ENCODE results near the gene IFIT3. TPM values are rescaled to one million over a fixed set of nuclear protein-coding genes. Genes with fewer than 3 reads are reported as not detected.
"Not testable (repeated sequence)": the region's sequence is repeated elsewhere in the genome, so short reads cannot be mapped to it uniquely, and the experiment has no call there.

The IFIT3 gene
- total and polyA plus RNA-seq, 2 experiments from 2014 or later, result 0.42 to 0.52 TPM

GRCh38 chr10:89331487-89332122 is 3.8 kb downstream of the IFIT3 start:
- Histone ChIP-seq H3K4me1 (ENCODE audit: insufficient read depth) (peaks cover 37% of the 10 kb centered on the region), H3K27ac (ENCODE audit: low read depth) (0 out of 2 replicates have a peak overlapping the region, but pooled peaks have one; percentile 43)
- H3K27me3 ChIP-seq (ENCODE audit: insufficient read depth); H2AFZ ChIP-seq; H3K9me2 ChIP-seq (ENCODE audit: insufficient read depth); H3K4me3 ChIP-seq; H3K36me3 Mint-ChIP-seq (ENCODE audit: low read depth); DNase-seq (ENCODE audit: low spot score); H3K9me3 Mint-ChIP-seq; H3F3A ChIP-seq (replicated peaks; ENCODE audit: low read depth); H4K20me1 ChIP-seq (replicated peaks; ENCODE audit: insufficient read depth); H3K36me3 ChIP-seq (ENCODE audit: insufficient read depth); H3K27ac Mint-ChIP-seq; H3K4me3 Mint-ChIP-seq; ATAC-seq; H3K79me2 ChIP-seq (replicated peaks; ENCODE audit: insufficient read depth); H3K4me2 ChIP-seq: not testable (repeated sequence)
- H3K4me1 Mint-ChIP-seq, result peaks cover 46% of the 10 kb centered on the region
- peaks cover 23% of the 10 kb centered on the region for H3K27me3 Mint-ChIP-seq (ENCODE audit: insufficient read depth, low read depth, poor library complexity)

GRCh38 chr10:89332123-89332633 is 4.4 kb downstream of the IFIT3 start:
- Histone ChIP-seq H3K4me2 (no peak overlapping the region), H3F3A (replicated peaks; ENCODE audit: low read depth) (no peaks in the 10 kb centered on the region; the same call in 1 of the 2 replicates), H3K36me3 (ENCODE audit: insufficient read depth) (no peaks in the 10 kb centered on the region), H3K4me3 (no peak overlapping the region), H3K79me2 (replicated peaks; ENCODE audit: insufficient read depth) (no peaks in the 10 kb centered on the region), H3K4me1 (ENCODE audit: insufficient read depth) (peaks cover 36% of the 10 kb centered on the region), H2AFZ (0 out of 2 replicates have a peak overlapping the region, but pooled peaks have one; percentile 38), H3K27ac (ENCODE audit: low read depth) (peak overlapping the region; percentile 43), H4K20me1 (replicated peaks; ENCODE audit: insufficient read depth) (no peaks in the 10 kb centered on the region), H3K9me2 (ENCODE audit: insufficient read depth) (no peaks in the 10 kb centered on the region; the same call in 1 of the 2 replicates), H3K27me3 (ENCODE audit: insufficient read depth) (no peaks in the 10 kb centered on the region)
- ATAC-seq, result peak; percentile 21; the same call in 2 of the 3 replicates
- no peak for DNase-seq (ENCODE audit: low spot score)
- peaks cover 42% of the 10 kb centered on the region for H3K4me1 Mint-ChIP-seq
- no peak overlapping the region for H3K4me3 Mint-ChIP-seq
- no peaks in the 10 kb centered on the region for H3K36me3 Mint-ChIP-seq (ENCODE audit: low read depth)
- TF ChIP-seq, protein P1, sequence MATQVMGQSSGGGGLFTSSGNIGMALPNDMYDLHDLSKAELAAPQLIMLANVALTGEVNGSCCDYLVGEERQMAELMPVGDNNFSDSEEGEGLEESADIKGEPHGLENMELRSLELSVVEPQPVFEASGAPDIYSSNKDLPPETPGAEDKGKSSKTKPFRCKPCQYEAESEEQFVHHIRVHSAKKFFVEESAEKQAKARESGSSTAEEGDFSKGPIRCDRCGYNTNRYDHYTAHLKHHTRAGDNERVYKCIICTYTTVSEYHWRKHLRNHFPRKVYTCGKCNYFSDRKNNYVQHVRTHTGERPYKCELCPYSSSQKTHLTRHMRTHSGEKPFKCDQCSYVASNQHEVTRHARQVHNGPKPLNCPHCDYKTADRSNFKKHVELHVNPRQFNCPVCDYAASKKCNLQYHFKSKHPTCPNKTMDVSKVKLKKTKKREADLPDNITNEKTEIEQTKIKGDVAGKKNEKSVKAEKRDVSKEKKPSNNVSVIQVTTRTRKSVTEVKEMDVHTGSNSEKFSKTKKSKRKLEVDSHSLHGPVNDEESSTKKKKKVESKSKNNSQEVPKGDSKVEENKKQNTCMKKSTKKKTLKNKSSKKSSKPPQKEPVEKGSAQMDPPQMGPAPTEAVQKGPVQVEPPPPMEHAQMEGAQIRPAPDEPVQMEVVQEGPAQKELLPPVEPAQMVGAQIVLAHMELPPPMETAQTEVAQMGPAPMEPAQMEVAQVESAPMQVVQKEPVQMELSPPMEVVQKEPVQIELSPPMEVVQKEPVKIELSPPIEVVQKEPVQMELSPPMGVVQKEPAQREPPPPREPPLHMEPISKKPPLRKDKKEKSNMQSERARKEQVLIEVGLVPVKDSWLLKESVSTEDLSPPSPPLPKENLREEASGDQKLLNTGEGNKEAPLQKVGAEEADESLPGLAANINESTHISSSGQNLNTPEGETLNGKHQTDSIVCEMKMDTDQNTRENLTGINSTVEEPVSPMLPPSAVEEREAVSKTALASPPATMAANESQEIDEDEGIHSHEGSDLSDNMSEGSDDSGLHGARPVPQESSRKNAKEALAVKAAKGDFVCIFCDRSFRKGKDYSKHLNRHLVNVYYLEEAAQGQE (IDR thresholded peaks at IDR 0.05; ENCODE audit: unreplicated experiment), result no peak
- H3K27me3 Mint-ChIP-seq (ENCODE audit: insufficient read depth, low read depth, poor library complexity), result peaks cover 22% of the 10 kb centered on the region
- H3K9me3 Mint-ChIP-seq, result no peaks in the 10 kb centered on the region; the same call in 2 of the 3 replicates
- peak overlapping the region; percentile 78; the same call in 1 of the 2 replicates for H3K27ac Mint-ChIP-seq

GRCh38 chr10:89335226-89335625 is 7.4 kb downstream of the IFIT3 start:
- Histone ChIP-seq H3K4me2 (no peak overlapping the region), H3K4me1 (ENCODE audit: insufficient read depth) (peaks cover 22% of the 10 kb centered on the region), H3K27me3 (ENCODE audit: insufficient read depth) (no peaks in the 10 kb centered on the region), H2AFZ (no peak overlapping the region), H4K20me1 (replicated peaks; ENCODE audit: insufficient read depth) (no peaks in the 10 kb centered on the region), H3K9me2 (ENCODE audit: insufficient read depth) (peaks cover 14% of the 10 kb centered on the region), H3K36me3 (ENCODE audit: insufficient read depth) (no peaks in the 10 kb centered on the region), H3F3A (replicated peaks; ENCODE audit: low read depth) (no peaks in the 10 kb centered on the region; the same call in 1 of the 2 replicates), H3K27ac (ENCODE audit: low read depth) (no peak overlapping the region), H3K79me2 (replicated peaks; ENCODE audit: insufficient read depth) (no peaks in the 10 kb centered on the region), H3K4me3 (no peak overlapping the region)
- ATAC-seq, result no peak
- Mint-ChIP-seq H3K9me3 (no peaks in the 10 kb centered on the region), H3K36me3 (ENCODE audit: low read depth) (no peaks in the 10 kb centered on the region), H3K4me3 (no peak overlapping the region), H3K27me3 (ENCODE audit: insufficient read depth, low read depth, poor library complexity) (peaks cover 20% of the 10 kb centered on the region), H3K4me1 (peaks cover 21% of the 10 kb centered on the region), H3K27ac (no peak overlapping the region)
- no peak for DNase-seq (ENCODE audit: low spot score)
- TF ChIP-seq, protein P2, sequence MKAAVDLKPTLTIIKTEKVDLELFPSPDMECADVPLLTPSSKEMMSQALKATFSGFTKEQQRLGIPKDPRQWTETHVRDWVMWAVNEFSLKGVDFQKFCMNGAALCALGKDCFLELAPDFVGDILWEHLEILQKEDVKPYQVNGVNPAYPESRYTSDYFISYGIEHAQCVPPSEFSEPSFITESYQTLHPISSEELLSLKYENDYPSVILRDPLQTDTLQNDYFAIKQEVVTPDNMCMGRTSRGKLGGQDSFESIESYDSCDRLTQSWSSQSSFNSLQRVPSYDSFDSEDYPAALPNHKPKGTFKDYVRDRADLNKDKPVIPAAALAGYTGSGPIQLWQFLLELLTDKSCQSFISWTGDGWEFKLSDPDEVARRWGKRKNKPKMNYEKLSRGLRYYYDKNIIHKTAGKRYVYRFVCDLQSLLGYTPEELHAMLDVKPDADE (IDR thresholded peaks at IDR 0.05), result no peak
- TF ChIP-seq EZH2phosphoT487 (IDR thresholded peaks at IDR 0.05; ENCODE audit: unreplicated experiment) (no peak), POLR2AphosphoS5 (IDR thresholded peaks at IDR 0.05; ENCODE audit: low read depth) (no peak)

Measured in GM23338 (cell line).